ENCODE measurements around the gene MAP3K9. TPM values are rescaled to one million over a fixed set of nuclear protein-coding genes. Genes with fewer than 3 reads are reported as not detected.

The MAP3K9 gene
- total and polyA plus RNA-seq, 9 of the 15 experiments (the other 6 are each of a cell fraction or from before 2014, with no cell fraction given), result 0.03 to 0.60 (median 0.36) TPM

- no peak for TF ChIP-seq MCM7 (IDR thresholded peaks at IDR 0.05)
- no peak for TF ChIP-seq ETV1 (tag; conservative IDR thresholded peaks at IDR 0.05; ENCODE audit: low read depth)
These were observed 33.6 kb upstream of the MAP3K9 start (continued) for GRCh38 chr14:70842851-70843462.

DNA sequence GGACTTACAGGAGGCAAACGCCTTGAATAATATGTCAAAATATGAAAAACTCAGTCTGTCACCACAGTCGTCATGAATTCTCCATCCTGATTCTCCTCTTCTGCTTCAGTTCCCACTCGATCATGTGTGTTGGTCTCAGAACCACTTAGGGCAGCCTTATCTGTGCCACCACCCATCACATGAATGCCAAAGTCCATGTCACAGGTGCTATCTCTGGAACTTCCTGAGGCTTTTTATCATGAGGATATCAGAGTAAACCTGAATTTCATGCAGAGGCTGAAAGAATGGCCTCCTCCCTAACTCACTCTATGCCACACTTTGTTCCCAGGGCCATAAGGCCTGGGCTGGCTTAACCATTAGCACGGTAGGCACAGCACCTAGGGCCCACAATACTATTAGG, 28.8 kb upstream of the MAP3K9 start:
- ATAC-seq, result no peak
- Histone ChIP-seq H4K20me1 (replicated peaks; ENCODE audit: control insufficient read depth, insufficient read depth, low read length) (no peaks in the 10 kb centered on the region), H3K36me3 (ENCODE audit: control insufficient read depth, insufficient read depth, low read length) (no peaks in the 10 kb centered on the region), H3K4me1 (replicated peaks in 1 of 2; ENCODE audit: control insufficient read depth in 2 of 2, insufficient read depth in 2 of 2, low read length in 2 of 2) (no peaks in the 10 kb centered on the region), H3K27me3 (ENCODE audit: control insufficient read depth in 2 of 2, insufficient read depth in 2 of 2, low read length in 2 of 2) (no peaks in the 10 kb centered on the region; a peak in 1 of 5 replicates), H2AFZ (ENCODE audit: low read depth, low read length) (no peak overlapping the region), H3K27ac (ENCODE audit: extremely low read depth, low read depth, low read length) (no peak overlapping the region), H3K79me2 (ENCODE audit: control insufficient read depth, insufficient read depth, low read length) (no peaks in the 10 kb centered on the region), H3K9me3 (replicated peaks; ENCODE audit: control insufficient read depth, insufficient read depth, low read depth, low read length) (no peaks in the 10 kb centered on the region), H3K4me3 (no peak overlapping the region), H3K4me2 (ENCODE audit: insufficient read depth, low read length) (no peak overlapping the region), H3K9ac (ENCODE audit: insufficient read depth in 1 of 2, low read depth in 2 of 2, low read length in 2 of 2) (no peak overlapping the region), H3K9me1 (ENCODE audit: control insufficient read depth, insufficient read depth, low read length) (no peaks in the 10 kb centered on the region)
- 0% methylated on average over 4 of the region's 4 CpGs for WGBS (ENCODE audit: insufficient coverage, low coverage, missing lambda C conversion rate)
- POLR2A ChIA-PET, result no interaction called here
- CTCF ChIA-PET (ENCODE audit: low intra/inter-chr PET ratio), result no interaction called here
- DNase-seq (ENCODE audit: extremely low read depth in 1 of 4, low spot score in 3 of 4), result no peak
- intact Hi-C loops (cut with micrococcal nuclease), result no loop called here
- TF ChIP-seq THAP12 (CRISPR knock-in tag; IDR thresholded peaks at IDR 0.05) (no peak), ZNF507 (tag; conservative IDR thresholded peaks at IDR 0.05) (no peak), USF1 (CRISPR knock-in tag; IDR thresholded peaks at IDR 0.05) (no peak), HNRNPL (IDR thresholded peaks at IDR 0.05; ENCODE audit: low read depth, low read length) (no peak)
- FAIRE-seq, result no peak
- in situ Hi-C loops (cut with MboI), result no loop called here
- BruUV-seq (replicated peaks), result no TSS peak
